ENCODE results near the gene DDX6. TPM values are rescaled to one million over a fixed set of nuclear protein-coding genes. Genes with fewer than 3 reads are reported as not detected.
A peak's percentile ranks its signal among the peaks of the same experiment; 100 is the strongest.

DDX6 gene
- total and polyA plus RNA-seq, 10 donors, result 36.3 to 206 (median 167) TPM

DNA sequence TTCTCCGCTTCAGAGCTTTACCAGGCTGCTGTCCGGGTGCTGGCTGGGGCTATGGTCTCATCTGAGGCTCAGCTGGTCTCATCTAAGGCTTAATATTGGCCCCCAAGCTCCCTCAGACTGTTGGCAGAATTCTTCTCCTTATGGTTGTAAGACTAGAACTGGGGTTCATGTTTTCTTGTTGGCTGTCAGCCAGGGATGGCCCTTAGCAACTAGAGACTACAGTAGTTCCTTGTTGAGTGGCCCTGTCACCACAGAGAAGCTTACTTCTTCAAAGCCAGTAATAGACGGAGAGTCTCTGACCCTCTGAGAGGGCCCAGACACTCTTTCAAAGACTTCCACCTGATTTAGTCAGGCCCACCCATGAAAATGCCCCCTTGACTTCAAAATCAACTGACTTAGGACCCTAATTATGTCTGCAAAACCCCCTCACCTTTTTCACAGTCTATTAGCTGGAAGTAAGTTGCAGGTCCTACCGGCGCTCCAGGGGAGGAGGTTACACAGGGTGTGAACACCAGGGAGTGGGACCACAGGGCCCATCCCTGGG, 87.3 kb downstream of the DDX6 start:
- Histone ChIP-seq H3K27ac (peak overlapping the region in 2 of 8 donors; percentile 4), H3K4me1 (peaks cover 7 to 52% (median 15%) of the 10 kb centered on the region in 6 donors), H3K9me3 (peaks cover 0 to 9% (median 7%) of the 10 kb centered on the region in 8 donors), H3K36me3 (no peaks in the 10 kb centered on the region), H3K4me3 (no peak overlapping the region), H3K27me3 (replicated peaks in 1 of 7) (peaks cover 0 to 5% (median 0%) of the 10 kb centered on the region in 7 donors)
- TF ChIP-seq CTCF (IDR thresholded peaks at IDR 0.05 in 8 of 11, conservative IDR thresholded peaks at IDR 0.05 in 3 of 11), result no peak
- TF ChIP-seq POLR2AphosphoS5 (IDR thresholded peaks at IDR 0.05), result no peak
- no peak for TF ChIP-seq POLR2A (IDR thresholded peaks at IDR 0.05)
- 83 to 93% (median 88%) methylated on average over 5 of the region's 5 CpGs for WGBS, 5 donors
- DNase-seq, result no peak
- intact Hi-C loops (cut with DNase I; ENCODE audit: low total_unique reads), result no loop called here

DNA sequence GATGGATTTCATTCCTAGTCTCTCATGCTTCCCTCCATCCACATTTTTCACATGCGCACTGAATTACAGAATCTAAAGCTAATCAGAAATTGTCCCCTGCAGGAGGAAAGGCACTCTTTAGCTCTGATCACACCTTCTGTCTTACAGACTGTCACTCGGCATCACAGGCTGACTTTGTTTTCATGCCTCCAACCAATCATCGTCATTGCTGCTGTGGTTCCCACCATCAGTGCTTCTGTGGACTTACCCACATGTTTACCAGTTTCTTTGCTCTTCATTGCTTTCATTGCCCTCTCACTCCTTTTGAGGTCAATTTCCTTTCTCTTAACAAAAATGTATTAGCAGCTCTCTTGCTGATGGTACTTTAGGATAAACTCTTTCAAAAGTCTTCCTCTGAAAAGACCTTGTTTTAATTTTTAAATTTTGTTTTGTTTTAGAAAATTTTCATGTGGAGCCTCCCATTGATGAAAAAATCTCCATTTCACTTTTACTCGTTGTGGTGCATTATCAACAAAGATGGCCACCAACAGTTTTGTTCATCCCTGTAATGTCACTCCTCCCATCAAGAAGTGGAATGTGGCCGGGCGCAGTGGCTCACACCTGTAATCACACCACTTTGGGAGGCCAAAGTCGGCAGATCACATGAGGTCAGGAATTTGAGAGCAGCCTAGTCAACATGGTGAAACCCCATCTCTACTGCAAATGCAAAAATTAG, 91.3 kb downstream of the DDX6 start:
- H3K4me1 ChIP-seq, result peaks cover 0 to 62% (median 11%) of the 10 kb centered on the region in 6 donors
- H3K9me3 ChIP-seq, result peaks cover 0 to 9% (median 7%) of the 10 kb centered on the region in 8 donors
- peak overlapping the region in 7 of 8 donors; percentile 34 to 85 (median 70) for H3K27ac ChIP-seq
- WGBS, 5 donors, result 73 to 78% (median 75%) methylated on average over 7 of the region's 7 CpGs
- no peak overlapping the region for H3K4me3 ChIP-seq
- peak in 1 of 3 donors; percentile 61 for TF ChIP-seq POLR2AphosphoS5 (IDR thresholded peaks at IDR 0.05)
- TF ChIP-seq POLR2A (IDR thresholded peaks at IDR 0.05), result no peak
- intact Hi-C loops (cut with DNase I; ENCODE audit: low total_unique reads), result loop anchor here (10.0 kb wide), 1 partner anchor 85 kb away; no protein-coding TSS in a partner anchor
- H3K27me3 ChIP-seq (replicated peaks in 1 of 7), result no peaks in the 10 kb centered on the region
- H3K36me3 ChIP-seq, result no peaks in the 10 kb centered on the region
- DNase-seq, result no peak

Small RNAs within 50 kb of the gene (small RNA-seq; reads per million reads assigned to genes)
- gene AP004609.2 (0 reads per million in 4 donors), gene RF00019 (0 reads per million in 4 donors), gene RNU6-376P (0 reads per million in 4 donors)

Other genes starting within 250 kb of the DDX6 start
- 10 to 100 TPM in 6 of 7 donors, 1 to 10 TPM in 1; 10.0 to 21.9 (median 16.9) TPM for gene IFT46, start 225.2 kb downstream of the DDX6 start, total RNA-seq
- gene IFT46, start 225.2 kb downstream of the DDX6 start, polyA plus RNA-seq, result 10 to 100 TPM; 12.4 to 17.2 (median 13.9) TPM
- gene ARCN1, start 218.8 kb downstream of the DDX6 start, total RNA-seq, result 100 to 1,000 TPM in 2 of 7 donors, 10 to 100 TPM in 5; 75.1 to 106 (median 98.8) TPM
- gene ARCN1, start 218.8 kb downstream of the DDX6 start, polyA plus RNA-seq, result 10 to 100 TPM; 33.8 to 49.9 (median 41.3) TPM
- gene PHLDB1, start 183.5 kb downstream of the DDX6 start, total RNA-seq, result 100 to 1,000 TPM in 3 of 7 donors, 10 to 100 TPM in 4; 34.7 to 162 (median 84.2) TPM
- gene PHLDB1, start 183.5 kb downstream of the DDX6 start, polyA plus RNA-seq, result 10 to 100 TPM; 13.0 to 70.9 (median 53.3) TPM
- not detected for gene TREH, start 111.5 kb downstream of the DDX6 start, total RNA-seq
- 1 to 10 TPM in 2 of 3 donors, under 1 TPM in 1; 0.33 to 2.3 (median 2.0) TPM for gene TREH, start 111.5 kb downstream of the DDX6 start, polyA plus RNA-seq
- 10 to 100 TPM; 25.0 to 66.6 (median 33.2) TPM for gene CXCR5, start 92.7 kb upstream of the DDX6 start, total RNA-seq
- gene CXCR5, start 92.7 kb upstream of the DDX6 start, polyA plus RNA-seq, result 10 to 100 TPM; 35.4 to 50.7 (median 39.6) TPM
- gene BCL9L, start 134.8 kb upstream of the DDX6 start, total RNA-seq, result 10 to 100 TPM; 19.8 to 58.0 (median 39.0) TPM
- 10 to 100 TPM in 1 of 3 donors, 1 to 10 TPM in 2; 2.5 to 14.2 (median 2.6) TPM for gene BCL9L, start 134.8 kb upstream of the DDX6 start, polyA plus RNA-seq
- not detected for gene UPK2, start 165.1 kb upstream of the DDX6 start, total RNA-seq
- under 1 TPM in 2 of 3 donors, not detected in 1; 0.09 to 0.13 TPM for gene UPK2, start 165.1 kb upstream of the DDX6 start, polyA plus RNA-seq
- not detected for gene FOXR1, start 180.6 kb upstream of the DDX6 start, total RNA-seq
- gene FOXR1, start 180.6 kb upstream of the DDX6 start, polyA plus RNA-seq, result not detected
- gene CENATAC, start 207.0 kb upstream of the DDX6 start, total RNA-seq, result 10 to 100 TPM; 39.2 to 86.2 (median 66.7) TPM
- 10 to 100 TPM; 27.0 to 80.8 (median 44.1) TPM for gene CENATAC, start 207.0 kb upstream of the DDX6 start, polyA plus RNA-seq
- 1,000 to 10,000 TPM in 6 of 7 donors, 100 to 1,000 TPM in 1; 945 to 1,264 (median 1,141) TPM for gene RPS25, start 227.2 kb upstream of the DDX6 start, total RNA-seq
- 1,000 to 10,000 TPM; 4,407 to 5,214 (median 4,978) TPM for gene RPS25, start 227.2 kb upstream of the DDX6 start, polyA plus RNA-seq
- gene TRAPPC4, start 227.6 kb upstream of the DDX6 start, total RNA-seq, result 10 to 100 TPM; 43.0 to 61.8 (median 54.4) TPM
- 10 to 100 TPM; 33.1 to 53.0 (median 47.6) TPM for gene TRAPPC4, start 227.6 kb upstream of the DDX6 start, polyA plus RNA-seq
- gene SLC37A4, start 239.7 kb upstream of the DDX6 start, total RNA-seq, result 10 to 100 TPM in 6 of 7 donors, 1 to 10 TPM in 1; 9.9 to 26.0 (median 15.9) TPM
- 10 to 100 TPM in 2 of 3 donors, 1 to 10 TPM in 1; 8.2 to 12.6 (median 10.1) TPM for gene SLC37A4, start 239.7 kb upstream of the DDX6 start, polyA plus RNA-seq